ACC112 (cell line): ENCODE data around the gene PARD3B.

Experiments used
- H2AFZ ChIP-seq: fragments of 200-600 bp; sonication (generic); one replicate; pipeline ENCODE4 v1.6.0; 2017; ENCODE audit warnings: antibody characterized with exemption, low read length; ENCODE audit not compliant: unreplicated experiment
- H3K27ac ChIP-seq: fragments of 200-600 bp; sonication (generic); 2 replicates; pipeline ENCODE4 v1.5.1; 2014; ENCODE audit warnings: low read depth, mild to moderate bottlenecking, antibody characterized with exemption, low read length, moderate library complexity
- H3K27me3 ChIP-seq: fragments of 200-600 bp; sonication (generic); 2 replicates; pipeline ENCODE4 v1.6.1; 2014; ENCODE audit warnings: mild to moderate bottlenecking, antibody characterized with exemption, low read length, moderate library complexity, mixed read lengths; ENCODE audit not compliant: insufficient read depth
- H3K36me3 ChIP-seq: fragments of 200-600 bp; sonication (generic); 2 replicates; pipeline ENCODE4 v1.6.1; 2016; ENCODE audit warnings: mild to moderate bottlenecking, antibody characterized with exemption, low read length, moderate library complexity, mixed read lengths; ENCODE audit not compliant: insufficient read depth
- H3K4me1 ChIP-seq: fragments of 200-600 bp; sonication (generic); one replicate; pipeline ENCODE4 v1.6.1; 2016; ENCODE audit warnings: low read length, mixed read lengths; ENCODE audit not compliant: insufficient read depth, unreplicated experiment, control insufficient read depth
- H3K4me3 ChIP-seq: fragments of 200-600 bp; sonication (generic); 2 replicates; pipeline ENCODE4 v1.5.1; 2014; ENCODE audit warnings: mild to moderate bottlenecking, low read depth, low read length
- H3K79me2 ChIP-seq: fragments of 200-600 bp; sonication (generic); one replicate; pipeline ENCODE4 v1.6.0; 2016; ENCODE audit warnings: low read length; ENCODE audit not compliant: control insufficient read depth, unreplicated experiment, insufficient read depth

The PARD3B gene

GRCh38 chr2:205089958-205090357 is 544.7 kb downstream of the PARD3B start:
- Histone ChIP-seq H3K36me3 (no peaks in the 10 kb centered on the region), H3K4me3 (no peak overlapping the region), H3K4me1 (no peaks in the 10 kb centered on the region), H2AFZ (no peak overlapping the region), H3K27me3 (no peaks in the 10 kb centered on the region), H3K27ac (no peak overlapping the region), H3K79me2 (no peaks in the 10 kb centered on the region)

- Histone ChIP-seq H3K79me2 (no peaks in the 10 kb centered on the region), H3K36me3 (no peaks in the 10 kb centered on the region), H3K27me3 (no peaks in the 10 kb centered on the region), H3K4me1 (no peaks in the 10 kb centered on the region), H3K27ac (no peak overlapping the region), H3K4me3 (no peak overlapping the region), H2AFZ (no peak overlapping the region)
Measured at GRCh38 chr2:205091411-205091810, 546.1 kb downstream of the PARD3B start.

DNA sequence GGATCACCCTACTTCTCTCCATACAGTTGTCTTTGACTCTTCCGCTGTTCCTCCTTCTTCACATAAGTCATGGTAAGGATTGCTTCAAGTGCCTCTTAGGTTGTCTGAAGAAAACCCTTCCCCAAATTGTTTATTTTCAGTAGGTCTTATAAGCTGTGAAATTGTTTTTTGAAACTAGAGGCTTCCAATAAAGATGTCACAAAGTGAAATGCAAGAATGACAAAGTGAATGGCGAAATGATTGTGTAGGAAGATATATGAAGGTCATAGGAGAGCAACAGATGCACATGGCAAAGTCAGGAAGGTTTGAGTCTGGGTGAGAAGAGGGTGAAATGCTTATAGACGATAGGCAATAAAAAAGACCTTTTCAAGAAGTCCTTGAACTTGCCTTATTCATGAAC is 548.8 kb downstream of the PARD3B start:
- no peak overlapping the region for H3K4me3 ChIP-seq
- H3K27ac ChIP-seq = no peak overlapping the region
- no peaks in the 10 kb centered on the region for H3K79me2 ChIP-seq
- no peak overlapping the region for H2AFZ ChIP-seq
- no peaks in the 10 kb centered on the region for H3K27me3 ChIP-seq
- H3K4me1 ChIP-seq = no peaks in the 10 kb centered on the region
- H3K36me3 ChIP-seq = no peaks in the 10 kb centered on the region

- H3K27ac ChIP-seq = no peak overlapping the region
- no peaks in the 10 kb centered on the region for H3K36me3 ChIP-seq
- no peak overlapping the region for H3K4me3 ChIP-seq
- H3K27me3 ChIP-seq = no peaks in the 10 kb centered on the region
- H3K4me1 ChIP-seq = no peaks in the 10 kb centered on the region
- no peak overlapping the region for H2AFZ ChIP-seq
- no peaks in the 10 kb centered on the region for H3K79me2 ChIP-seq
Measured at GRCh38 chr2:205103699-205104098, 558.4 kb downstream of the PARD3B start.

DNA sequence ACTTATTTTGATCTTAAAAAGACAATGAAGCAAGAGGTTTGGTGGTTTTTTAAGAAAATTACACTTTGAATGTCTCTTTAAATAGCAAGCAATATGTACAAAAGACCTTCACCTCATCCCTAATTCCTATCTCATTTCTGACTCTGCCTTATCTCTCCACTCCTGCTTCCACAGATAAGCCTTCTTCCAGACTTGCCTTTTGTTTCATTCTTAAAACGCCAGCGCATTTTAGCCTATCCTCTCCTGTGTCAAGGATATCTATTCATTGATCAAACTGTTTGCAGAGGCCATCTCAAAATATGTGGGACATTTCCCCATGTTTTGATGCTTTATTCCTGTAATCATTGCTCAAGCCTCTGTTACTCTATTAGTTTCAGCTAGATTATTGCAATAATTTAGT is 562.5 kb downstream of the PARD3B start:
- Histone ChIP-seq H2AFZ (no peak overlapping the region), H3K27ac (no peak overlapping the region), H3K4me3 (no peak overlapping the region), H3K79me2 (no peaks in the 10 kb centered on the region), H3K27me3 (no peaks in the 10 kb centered on the region), H3K36me3 (no peaks in the 10 kb centered on the region), H3K4me1 (no peaks in the 10 kb centered on the region)

- no peaks in the 10 kb centered on the region for H3K36me3 ChIP-seq
- no peak overlapping the region for H3K27ac ChIP-seq
- no peaks in the 10 kb centered on the region for H3K79me2 ChIP-seq
- no peak overlapping the region for H3K4me3 ChIP-seq
- no peak overlapping the region for H2AFZ ChIP-seq
- no peaks in the 10 kb centered on the region for H3K27me3 ChIP-seq
- H3K4me1 ChIP-seq = no peaks in the 10 kb centered on the region
Measured at GRCh38 chr2:205115511-205115910, 570.2 kb downstream of the PARD3B start.

DNA sequence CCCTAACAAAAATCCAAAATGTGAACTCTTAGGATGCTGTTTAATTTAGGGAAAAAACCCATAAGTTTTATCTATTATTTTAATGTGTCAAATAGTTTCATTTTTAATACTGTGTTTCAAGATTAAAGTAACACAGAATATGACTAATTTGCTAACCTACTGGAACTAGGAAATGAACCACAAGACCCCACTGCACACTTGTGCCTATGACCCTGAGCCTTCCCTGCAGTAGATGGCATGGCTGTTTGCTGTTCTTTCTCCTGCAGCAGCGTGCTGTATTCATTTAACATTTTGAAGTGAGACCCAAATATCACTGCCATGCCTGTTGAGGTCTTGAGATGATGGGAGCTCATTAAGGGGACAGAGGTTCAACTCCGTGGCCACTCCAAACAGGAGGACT is 571.9 kb downstream of the PARD3B start:
- H3K4me3 ChIP-seq = no peak overlapping the region
- no peaks in the 10 kb centered on the region for H3K79me2 ChIP-seq
- no peaks in the 10 kb centered on the region for H3K27me3 ChIP-seq
- no peaks in the 10 kb centered on the region for H3K36me3 ChIP-seq
- H3K4me1 ChIP-seq = no peaks in the 10 kb centered on the region
- no peak overlapping the region for H3K27ac ChIP-seq
- no peak overlapping the region for H2AFZ ChIP-seq

DNA sequence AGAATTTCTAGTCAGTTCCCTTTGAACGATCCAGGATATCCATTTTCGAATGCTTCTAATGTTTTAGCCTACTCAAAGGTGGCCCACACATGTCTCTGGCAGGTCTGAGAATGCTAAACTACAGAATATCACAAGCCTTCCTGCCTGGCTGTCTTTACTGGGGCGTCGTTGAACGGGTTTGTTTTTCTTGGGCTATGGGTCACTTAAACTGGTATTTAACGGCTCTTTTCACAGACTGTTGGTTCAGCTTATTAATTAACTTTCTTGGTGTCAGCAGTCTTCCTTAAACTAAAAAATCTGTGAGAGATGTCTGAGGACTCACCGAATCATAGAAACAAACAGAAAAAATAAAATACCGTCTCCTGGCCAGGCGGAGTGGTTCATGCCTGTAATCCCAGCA is 573.9 kb downstream of the PARD3B start:
- Histone ChIP-seq H3K36me3 (no peaks in the 10 kb centered on the region), H2AFZ (no peak overlapping the region), H3K27me3 (no peaks in the 10 kb centered on the region), H3K4me3 (no peak overlapping the region), H3K27ac (no peak overlapping the region), H3K79me2 (no peaks in the 10 kb centered on the region), H3K4me1 (no peaks in the 10 kb centered on the region)

GRCh38 chr2:205128726-205129125 is 583.5 kb downstream of the PARD3B start:
- Histone ChIP-seq H3K27me3 (no peaks in the 10 kb centered on the region), H2AFZ (no peak overlapping the region), H3K4me3 (no peak overlapping the region)

GRCh38 chr2:205129531-205129930 is 584.3 kb downstream of the PARD3B start:
- H2AFZ ChIP-seq = no peak overlapping the region
- no peaks in the 10 kb centered on the region for H3K4me1 ChIP-seq
- no peaks in the 10 kb centered on the region for H3K27me3 ChIP-seq
- no peaks in the 10 kb centered on the region for H3K36me3 ChIP-seq
- no peaks in the 10 kb centered on the region for H3K79me2 ChIP-seq
- H3K27ac ChIP-seq = no peak overlapping the region
- no peak overlapping the region for H3K4me3 ChIP-seq

More at GRCh38 chr2:205128726-205129125, 583.5 kb downstream of the PARD3B start:
- no peak overlapping the region for H3K27ac ChIP-seq
- no peaks in the 10 kb centered on the region for H3K4me1 ChIP-seq
- H3K36me3 ChIP-seq = no peaks in the 10 kb centered on the region
- no peaks in the 10 kb centered on the region for H3K79me2 ChIP-seq

DNA sequence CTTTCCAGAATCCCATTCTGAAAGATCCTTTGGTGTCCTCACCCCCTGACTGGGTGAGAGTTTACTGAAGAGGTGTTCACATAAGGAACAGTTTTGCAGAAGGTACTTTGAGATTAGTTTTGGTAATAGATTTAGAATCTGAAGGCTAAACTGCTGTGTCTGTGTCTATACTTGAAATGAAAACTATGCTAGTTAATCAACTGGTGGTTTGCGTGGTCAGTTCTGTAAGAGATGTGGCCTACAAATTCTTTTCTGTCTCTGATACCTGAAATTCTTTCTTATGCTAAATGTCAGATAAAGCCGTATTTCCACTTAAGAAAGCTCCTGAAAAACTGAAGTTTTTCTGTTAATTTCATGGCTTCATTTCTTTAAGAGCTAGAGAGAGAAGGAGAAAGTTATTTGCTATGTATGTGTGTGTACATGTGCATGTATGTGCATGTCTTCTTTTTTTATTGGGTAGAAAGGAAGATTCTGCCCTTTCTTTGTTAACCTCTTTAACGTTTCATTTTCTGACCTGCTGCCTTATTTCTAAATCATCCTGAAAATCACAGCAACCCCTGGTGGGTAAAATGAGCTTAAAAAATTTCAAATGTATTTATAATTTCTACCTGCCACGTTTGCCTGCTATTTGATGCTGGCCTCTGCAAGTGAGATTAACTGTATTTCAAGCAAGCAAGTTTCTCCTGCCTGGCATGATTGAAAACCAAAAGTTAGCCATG is 585.0 kb downstream of the PARD3B start:
- no peak overlapping the region for H3K4me3 ChIP-seq
- no peaks in the 10 kb centered on the region for H3K4me1 ChIP-seq
- H3K36me3 ChIP-seq = no peaks in the 10 kb centered on the region
- no peak overlapping the region for H3K27ac ChIP-seq
- H3K79me2 ChIP-seq = no peaks in the 10 kb centered on the region
- no peaks in the 10 kb centered on the region for H3K27me3 ChIP-seq
- no peak overlapping the region for H2AFZ ChIP-seq
